NCI-H460 (cell line): ENCODE measurements around the gene SLC12A2. TPM values are rescaled to one million over a fixed set of nuclear protein-coding genes. Genes with fewer than 3 reads are reported as not detected.

ENCODE experiments used
- DNase-seq: peaks from one replicate; pipeline ENCODE4 v3.0.0-alpha.2; 2016; ENCODE audit warnings: low read depth; ENCODE audit errors: extremely low read depth
- polyA plus RNA-seq: library from polyadenylated mRNA; depleted of rRNA; stranded (reverse); fragments of >200 nt; gene quantifications from 2 replicates; pipeline ENCODE4 v1.2.3, GENCODE V29; 2014; cell fraction: nucleus; rRNA removed
- total RNA-seq: library from RNA; depleted of rRNA; stranded (reverse); fragments of >200 nt; shearing (Covaris generic); gene quantifications from 2 replicates; pipeline ENCODE4 v1.2.3, GENCODE V29; 2014; rRNA removed

The SLC12A2 gene
- 28.1 and 30.7 TPM in 2 replicates for total RNA-seq
- 15.7 and 22.8 TPM in 2 replicates for polyA plus RNA-seq

DNA sequence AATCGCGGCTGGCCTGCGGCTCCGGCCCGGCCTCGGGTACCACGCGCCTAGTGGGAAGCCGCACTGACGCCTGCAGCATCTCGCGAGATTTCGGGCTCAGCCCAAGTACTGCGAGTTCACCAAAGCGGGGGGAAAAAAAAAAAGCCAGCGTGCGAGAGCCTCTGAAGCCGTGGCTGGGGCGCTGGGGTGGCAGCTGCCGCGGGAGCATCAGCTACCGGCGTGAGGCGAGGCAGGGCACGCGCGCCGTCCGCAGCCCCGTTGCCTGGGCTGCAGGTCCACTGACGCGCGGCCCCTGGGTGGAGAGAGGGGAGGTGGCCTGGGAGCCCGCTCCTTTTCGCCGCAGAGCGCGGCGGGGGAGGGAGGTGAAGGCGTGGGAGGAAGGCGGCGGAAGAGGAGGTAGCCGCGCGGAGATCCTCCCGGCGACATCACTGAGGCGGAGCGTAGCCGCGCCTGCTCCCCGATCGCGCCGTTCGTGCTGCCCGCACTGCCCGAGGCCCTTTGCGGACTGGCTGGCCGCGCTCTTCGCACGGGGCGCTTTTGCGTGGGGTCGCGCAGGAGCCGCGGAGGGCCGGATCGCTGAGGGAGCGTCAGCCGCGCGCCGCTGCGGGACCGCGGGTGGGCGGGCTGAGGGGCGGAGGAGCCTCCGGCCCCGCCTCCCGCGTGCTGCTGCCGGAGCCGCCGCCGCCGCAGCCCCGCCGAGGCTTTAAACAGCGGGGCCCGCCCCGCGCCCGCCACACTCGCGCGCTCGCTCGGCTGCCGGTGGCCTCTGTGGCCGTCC lies at the start of gene SLC12A2:
Gene SLC12A2, plus strand, starts transcription at position 734 of the 778 bp plus-strand sequence. CDS start 189 bp downstream, outside the sequence.
- DNase-seq: peak; percentile 92

- no peak for DNase-seq
These were observed 47.9 kb upstream of the SLC12A2 start for GRCh38 chr5:128035689-128036088.

GRCh38 chr5:128036950-128037349 lies 46.6 kb upstream of the SLC12A2 start:
- DNase-seq: peak; percentile 58

DNA sequence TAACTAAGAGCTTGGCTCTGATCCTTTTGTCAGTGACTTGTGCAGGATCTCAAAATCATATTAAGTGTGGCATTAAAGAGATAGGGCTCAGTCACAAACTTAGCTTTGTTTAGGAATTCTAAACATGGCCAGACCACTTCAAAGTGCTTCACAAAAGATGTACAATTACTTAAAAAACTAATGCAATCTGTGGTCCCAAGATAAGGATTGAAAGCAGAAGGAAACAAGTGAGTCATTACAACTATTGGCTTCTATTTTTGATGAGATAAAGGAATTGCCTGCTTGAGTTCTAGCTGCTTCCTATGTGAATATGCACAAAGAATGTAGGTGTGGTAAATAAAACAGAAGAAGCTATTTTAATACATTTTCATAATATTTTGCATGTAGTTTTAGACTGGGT lies 44.9 kb upstream of the SLC12A2 start:
- no peak for DNase-seq

DNA sequence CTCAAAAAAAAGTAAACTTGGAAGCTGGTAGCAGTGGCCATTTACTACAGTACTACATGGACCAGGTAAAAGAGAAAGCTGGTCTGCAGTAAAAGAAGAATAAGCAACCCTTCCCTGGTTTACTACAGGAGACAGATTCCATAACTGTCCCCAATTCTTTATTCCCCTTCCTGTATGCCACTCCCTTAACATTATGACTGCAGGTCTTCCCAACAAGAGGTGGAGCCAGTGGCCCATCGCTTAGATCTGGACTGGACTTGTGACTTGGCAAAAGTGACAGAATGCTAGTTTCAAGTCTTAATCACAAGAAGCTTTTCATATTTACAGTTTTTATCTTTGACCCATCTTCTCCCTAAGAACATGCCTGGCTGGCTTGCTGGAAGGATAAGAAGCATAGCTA lies 42.6 kb upstream of the SLC12A2 start:
- DNase-seq: no peak

DNA sequence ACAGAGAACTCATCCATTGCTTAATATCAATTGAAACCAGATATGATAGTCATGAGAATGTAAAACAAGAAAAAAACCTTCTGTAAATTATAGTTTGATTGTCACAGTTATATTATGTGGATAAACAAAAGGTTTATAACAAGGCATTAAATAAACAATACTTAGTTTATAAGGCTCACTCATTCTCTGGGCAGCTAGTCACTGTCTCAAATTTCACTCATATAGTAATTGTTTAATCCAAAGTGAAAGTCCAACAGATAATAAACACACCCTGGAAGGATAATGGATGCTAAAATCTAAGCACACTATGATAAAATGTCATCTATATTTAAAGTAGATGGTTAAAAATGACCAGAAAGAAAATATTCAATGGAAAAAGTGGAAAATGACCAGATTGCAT lies 30.8 kb upstream of the SLC12A2 start:
- no peak for DNase-seq

GRCh38 chr5:128053291-128053954 lies 30.1 kb upstream of the SLC12A2 start:
- DNase-seq: no peak

- no peak for DNase-seq
These were observed 22.8 kb upstream of the SLC12A2 start for GRCh38 chr5:128060644-128061385.

- peak; percentile 15 for DNase-seq
These were observed 21.3 kb upstream of the SLC12A2 start for GRCh38 chr5:128062172-128062746.

- no peak for DNase-seq
These were observed 9.4 kb upstream of the SLC12A2 start for GRCh38 chr5:128074171-128074570.

GRCh38 chr5:128074953-128075352 lies 8.6 kb upstream of the SLC12A2 start:
- no peak for DNase-seq

DNA sequence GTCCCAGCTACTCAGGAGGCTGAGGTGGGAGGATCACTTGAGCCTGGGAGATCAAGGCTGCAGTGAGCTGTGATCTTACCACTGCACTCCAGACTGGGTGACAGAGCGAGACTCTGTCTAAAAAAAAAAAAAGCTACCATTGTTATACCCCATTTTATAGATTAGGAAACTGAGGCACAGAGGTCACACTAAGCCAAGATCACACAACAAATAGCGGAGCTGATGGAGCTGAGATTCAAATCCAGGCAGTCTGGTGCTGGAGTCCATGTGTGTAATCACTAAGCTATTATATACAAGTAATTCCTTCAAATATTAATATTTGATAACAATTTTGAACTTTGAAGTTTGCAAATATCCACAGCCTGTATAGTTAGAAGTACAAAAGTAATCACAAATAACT lies 6.0 kb upstream of the SLC12A2 start:
- no peak for DNase-seq

DNA sequence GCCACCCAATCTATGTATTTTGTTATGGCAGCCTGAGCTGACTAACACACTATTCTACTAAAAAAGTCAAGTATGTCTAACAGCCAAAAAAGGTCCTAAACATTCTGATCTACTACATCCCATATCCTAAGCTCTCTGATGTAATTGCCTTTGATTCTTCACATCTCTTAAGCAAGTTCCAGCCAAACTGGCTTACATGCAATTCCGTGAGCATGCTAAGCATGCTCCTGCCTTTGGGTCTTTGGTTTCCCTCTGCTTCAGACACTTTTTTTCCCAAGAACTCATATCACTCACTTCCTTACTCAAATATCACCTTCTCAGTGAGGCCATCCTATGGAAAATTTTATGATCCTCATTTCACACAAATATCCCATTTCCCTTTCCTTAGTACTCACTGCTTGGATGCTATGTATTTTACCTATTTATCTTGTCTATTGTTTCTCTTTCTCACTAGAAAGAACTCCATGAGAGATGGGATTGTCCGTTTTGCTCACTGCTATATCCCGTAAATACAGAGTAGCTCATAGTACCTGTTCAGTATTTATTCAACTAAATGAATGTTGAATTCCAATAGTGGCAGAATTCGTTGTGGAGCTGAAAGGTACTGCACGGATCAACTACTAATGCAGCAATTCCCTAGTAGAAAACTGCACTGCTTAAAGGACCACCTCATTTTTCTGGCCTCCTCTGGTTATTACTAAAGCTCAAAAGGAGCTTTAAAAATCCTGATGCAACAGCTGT lies 2.3 kb upstream of the SLC12A2 start:
- DNase-seq: peak; percentile 13

DNA sequence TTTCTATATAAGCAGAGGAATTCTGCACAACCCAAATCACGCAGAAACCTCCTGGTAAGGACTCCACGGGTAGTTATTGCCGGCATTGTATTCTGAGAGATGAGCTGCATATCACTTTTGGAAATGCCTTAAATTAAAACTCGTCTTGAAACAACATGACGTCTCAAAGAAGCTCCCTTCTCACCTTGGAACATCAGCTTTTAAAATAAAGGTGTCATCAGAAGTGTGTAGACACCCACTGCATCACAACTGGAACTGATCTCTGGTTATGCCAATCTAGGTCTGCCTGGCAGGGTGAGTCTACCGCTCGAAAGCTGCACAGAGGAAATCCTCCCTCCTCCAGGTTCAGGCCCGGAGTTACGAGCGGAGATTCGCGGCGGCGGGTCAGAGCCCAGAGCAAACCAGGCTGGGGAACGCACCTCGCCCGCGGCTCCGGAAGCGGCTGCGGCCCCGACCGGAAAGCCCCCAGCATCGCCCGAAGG lies 974 bp upstream of the SLC12A2 start:
- no peak for DNase-seq

DNA sequence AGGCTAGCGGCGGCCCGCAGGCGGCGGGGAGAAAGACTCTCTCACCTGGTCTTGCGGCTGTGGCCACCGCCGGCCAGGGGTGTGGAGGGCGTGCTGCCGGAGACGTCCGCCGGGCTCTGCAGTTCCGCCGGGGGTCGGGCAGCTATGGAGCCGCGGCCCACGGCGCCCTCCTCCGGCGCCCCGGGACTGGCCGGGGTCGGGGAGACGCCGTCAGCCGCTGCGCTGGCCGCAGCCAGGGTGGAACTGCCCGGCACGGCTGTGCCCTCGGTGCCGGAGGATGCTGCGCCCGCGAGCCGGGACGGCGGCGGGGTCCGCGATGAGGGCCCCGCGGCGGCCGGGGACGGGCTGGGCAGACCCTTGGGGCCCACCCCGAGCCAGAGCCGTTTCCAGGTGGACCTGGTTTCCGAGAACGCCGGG lies 253 bp downstream of the SLC12A2 start:
- no peak for DNase-seq

DNA sequence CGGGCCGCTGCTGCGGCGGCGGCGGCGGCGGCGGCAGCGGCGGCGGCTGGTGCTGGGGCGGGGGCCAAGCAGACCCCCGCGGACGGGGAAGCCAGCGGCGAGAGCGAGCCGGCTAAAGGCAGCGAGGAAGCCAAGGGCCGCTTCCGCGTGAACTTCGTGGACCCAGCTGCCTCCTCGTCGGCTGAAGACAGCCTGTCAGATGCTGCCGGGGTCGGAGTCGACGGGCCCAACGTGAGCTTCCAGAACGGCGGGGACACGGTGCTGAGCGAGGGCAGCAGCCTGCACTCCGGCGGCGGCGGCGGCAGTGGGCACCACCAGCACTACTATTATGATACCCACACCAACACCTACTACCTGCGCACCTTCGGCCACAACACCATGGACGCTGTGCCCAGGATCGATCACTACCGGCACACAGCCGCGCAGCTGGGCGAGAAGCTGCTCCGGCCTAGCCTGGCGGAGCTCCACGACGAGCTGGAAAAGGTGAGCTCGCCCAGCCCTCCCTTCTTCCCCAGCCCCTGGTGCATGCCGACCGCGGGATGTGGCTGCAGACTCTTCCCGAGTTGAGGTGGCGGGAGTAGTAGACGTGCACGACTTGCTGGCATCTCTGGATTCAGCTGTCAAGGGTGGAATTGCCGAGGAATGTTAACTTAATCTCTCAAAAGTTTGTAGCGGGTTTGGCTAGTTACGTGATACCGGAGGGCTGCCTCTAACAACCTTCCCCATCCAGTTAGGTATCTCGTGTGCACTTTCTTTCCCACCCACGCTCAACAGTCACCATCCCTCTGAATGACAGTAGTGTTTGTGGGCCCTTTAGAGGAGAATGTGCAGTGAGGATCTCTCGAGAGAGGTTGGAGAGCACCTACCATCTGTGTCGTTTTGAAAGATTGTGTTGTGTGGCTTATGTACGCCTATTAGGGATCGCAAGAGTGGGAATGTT lies 932 bp downstream of the SLC12A2 start:
- no peak for DNase-seq

DNA sequence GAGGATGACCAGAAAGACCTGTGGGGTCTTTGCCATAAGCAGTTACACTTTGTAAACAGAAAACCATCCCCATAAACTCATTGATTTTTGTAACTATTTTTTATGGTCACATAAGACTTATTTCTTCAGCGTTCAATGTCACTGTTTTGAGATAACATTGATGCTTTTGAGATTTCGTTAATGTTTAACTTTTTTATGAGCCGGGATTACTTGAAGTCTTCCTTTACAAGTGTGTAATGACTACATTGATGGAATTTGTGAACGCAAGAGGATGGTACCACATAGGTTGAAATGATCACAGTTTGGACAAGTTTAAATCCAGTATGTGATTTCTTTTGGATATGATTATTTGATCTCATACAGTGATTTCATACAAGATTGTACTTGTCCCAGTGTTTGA lies 1.8 kb downstream of the SLC12A2 start:
- DNase-seq: no peak

DNA sequence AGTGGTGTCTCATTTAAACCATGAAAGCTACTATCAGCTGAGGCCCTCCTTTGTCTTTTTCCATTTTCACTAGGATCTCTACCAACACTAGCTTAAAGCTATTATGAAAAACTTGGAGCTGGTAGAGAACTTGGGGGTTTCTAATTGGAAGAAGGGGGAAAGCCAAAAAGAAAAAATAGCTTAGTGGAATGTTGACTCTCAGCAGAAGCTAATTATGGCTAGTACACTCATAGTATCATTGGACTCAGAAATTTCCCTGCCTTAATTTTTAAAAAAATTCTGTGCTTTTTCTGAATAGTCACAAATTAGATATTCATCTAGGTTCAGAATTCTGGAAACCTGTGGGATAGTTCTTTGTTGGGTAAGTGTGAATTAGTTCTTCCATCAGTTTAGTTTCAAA lies 8.0 kb downstream of the SLC12A2 start:
- no peak for DNase-seq

DNA sequence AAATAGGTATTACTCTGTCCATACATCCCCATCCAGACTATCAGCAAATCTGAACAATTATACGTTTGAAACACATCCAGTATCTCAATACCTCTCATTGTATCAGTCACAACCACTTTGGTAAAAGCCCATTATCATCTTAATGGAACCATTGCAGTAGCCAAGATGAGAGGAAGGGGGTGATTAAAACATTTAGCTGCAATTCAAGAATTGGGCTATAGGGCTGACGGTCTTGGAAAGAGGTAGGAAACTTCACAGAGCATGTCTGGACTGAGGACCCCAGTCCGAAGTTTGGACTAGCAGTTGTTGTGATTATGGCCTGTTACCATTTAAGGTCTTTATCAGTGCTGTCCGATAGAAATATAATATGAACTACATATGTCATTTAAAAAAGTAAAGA lies 8.6 kb downstream of the SLC12A2 start:
- DNase-seq: no peak
